HL-60/S4 treated with phorbol 12-myristate 13-acetate at 8.2 ng/mL for 4 days and 3 days (cell line): ENCODE measurements around the gene CDR2.
"Not testable (repeated sequence)": the region's sequence is repeated elsewhere in the genome, so short reads cannot be mapped to it uniquely, and the experiment has no call there.

Experiments
- in situ Hi-C: fragments of 300-500 bp; cut with MboI; formaldehyde crosslinking; loops from 2 replicates; pipeline ENCODE4 v1.15.0; 2022; ENCODE audit warnings: low sequenced_read_pairs

CDR2 gene

GRCh38 chr16:22311520-22311919 lies 62.9 kb downstream of the CDR2 start:
- in situ Hi-C loops, result no loop called here

- in situ Hi-C loops, result no loop called here
Observed at GRCh38 chr16:22308824-22309520, 65.4 kb downstream of the CDR2 start.

DNA sequence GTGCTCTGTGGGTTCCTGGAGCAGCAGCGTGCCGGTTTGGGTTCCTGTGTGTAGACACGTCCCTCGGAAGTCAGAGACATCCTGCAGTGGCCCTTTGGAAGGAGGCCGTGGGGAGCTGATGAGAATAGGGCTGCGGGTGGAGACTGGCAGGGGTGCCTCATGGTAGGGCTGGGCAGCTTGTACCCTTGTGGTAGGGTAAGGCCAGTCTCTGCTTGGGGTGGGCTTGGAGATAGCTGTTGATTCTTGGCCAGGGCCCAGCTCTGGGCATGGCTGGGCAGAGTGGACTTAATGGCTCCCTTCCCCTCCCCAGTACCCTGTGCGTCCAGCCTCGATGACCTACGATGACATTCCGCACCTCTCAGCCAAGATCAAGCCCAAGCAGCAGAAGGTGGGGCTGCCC lies 66.6 kb downstream of the CDR2 start:
- in situ Hi-C loops, result no loop called here

DNA sequence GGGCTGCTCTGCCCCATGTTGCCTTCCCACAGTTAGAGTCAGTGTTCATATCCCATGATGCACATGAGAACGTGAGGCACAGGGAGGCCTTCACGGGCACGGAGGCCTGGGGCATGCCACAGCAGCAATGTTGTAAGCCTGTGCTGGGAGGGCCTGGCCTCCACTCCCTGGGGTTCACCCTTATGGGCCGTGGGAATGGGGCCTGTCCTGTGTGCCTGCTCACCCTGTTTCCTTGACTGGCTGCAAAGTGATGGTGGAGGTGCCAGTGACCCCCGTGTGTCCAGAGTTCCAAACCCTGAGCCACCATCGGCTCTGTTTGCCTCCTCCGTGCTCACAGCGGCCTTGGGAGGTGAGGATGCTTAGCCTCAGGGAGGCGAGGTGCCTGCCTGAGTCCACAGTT lies 67.6 kb downstream of the CDR2 start:
- in situ Hi-C loops, result no loop called here

- in situ Hi-C loops, result no loop called here
Observed at GRCh38 chr16:22304411-22304810, 70.0 kb downstream of the CDR2 start.

GRCh38 chr16:22302776-22303363 lies 71.5 kb downstream of the CDR2 start:
- in situ Hi-C loops, result no loop called here

- in situ Hi-C loops, result not testable (repeated sequence)
Observed at GRCh38 chr16:22301423-22301822, 73.0 kb downstream of the CDR2 start.

- in situ Hi-C loops, result no loop called here
Observed at GRCh38 chr16:22300427-22301071, 73.9 kb downstream of the CDR2 start.

DNA sequence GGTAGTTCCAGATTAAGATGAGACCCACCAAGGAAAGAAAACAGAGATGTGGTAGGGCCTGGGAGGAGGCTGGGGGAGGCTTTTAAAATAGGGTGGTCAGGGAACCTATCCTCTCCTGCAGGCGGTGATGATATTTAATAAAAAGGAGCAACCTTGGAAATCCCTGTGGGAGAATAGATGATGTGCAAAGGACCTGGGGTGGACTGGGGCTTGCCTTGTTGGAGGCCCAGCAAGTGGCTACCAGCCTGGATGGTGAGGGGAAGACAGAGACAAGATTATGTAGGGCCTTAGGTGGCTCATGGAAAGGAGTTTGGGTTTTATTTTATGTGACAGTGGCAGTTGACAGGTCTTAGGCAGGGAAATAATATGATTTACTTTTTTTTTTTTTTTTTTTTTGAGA lies 75.4 kb downstream of the CDR2 start:
- in situ Hi-C loops, result loop anchor here (5.0 to 25.0 kb wide), 2 partner anchors 102 to 312 kb away; no protein-coding TSS in a partner anchor

GRCh38 chr16:22297871-22298733 lies 76.3 kb downstream of the CDR2 start:
- in situ Hi-C loops, result loop anchor here (5.0 to 25.0 kb wide), 2 partner anchors 101 to 311 kb away; no protein-coding TSS in a partner anchor

GRCh38 chr16:22297114-22297870 lies 77.1 kb downstream of the CDR2 start, which contains the start of gene POLR3E:
TSS of gene POLR3E (plus strand) at chr16:22297409. CDS start at chr16:22302969, 5,560 bp downstream.
- in situ Hi-C loops, result loop anchor here (5.0 to 25.0 kb wide), 2 partner anchors 100 to 310 kb away; no protein-coding TSS in a partner anchor

DNA sequence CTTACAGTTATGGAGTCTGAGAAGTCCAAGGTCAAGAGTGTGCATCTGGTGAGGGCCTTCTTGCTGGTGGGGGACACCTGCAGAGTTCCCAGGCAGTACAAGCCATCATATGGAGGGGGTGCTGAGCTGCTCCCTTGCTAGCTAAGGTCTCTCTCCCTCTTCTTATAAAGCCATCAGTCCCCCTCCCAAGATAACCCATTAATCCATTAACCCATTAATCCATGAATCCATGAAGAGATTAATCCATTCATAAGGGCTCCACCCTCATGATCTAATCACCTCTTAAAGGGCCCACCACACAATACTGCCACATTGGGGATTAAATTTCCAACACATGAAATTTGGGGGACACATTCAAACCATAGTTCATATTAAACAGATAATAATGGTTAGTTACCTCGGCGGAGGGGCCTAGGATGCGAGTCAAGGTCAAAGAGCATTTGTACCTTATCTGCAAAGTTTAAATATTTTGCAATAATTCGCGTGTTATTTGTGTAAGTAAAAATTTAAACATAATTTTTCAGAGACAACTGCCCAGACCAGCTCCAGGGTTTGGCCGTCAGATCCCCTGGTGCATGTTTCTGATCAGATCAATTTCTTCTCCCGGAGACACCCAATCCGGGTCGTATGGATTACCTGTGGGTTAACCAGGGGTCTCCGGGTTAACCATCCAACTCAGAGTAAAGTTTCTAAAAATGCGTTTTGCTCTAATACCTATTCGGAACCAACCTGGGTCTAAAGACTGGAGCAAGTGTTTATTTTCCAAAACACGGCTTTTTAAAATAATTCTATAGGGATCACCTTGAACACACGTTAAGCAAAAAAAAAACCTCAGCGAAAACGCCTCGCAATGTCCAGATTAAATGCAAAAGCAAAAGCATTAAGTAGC lies 78.0 kb downstream of the CDR2 start:
- in situ Hi-C loops, result loop anchor here (5.0 to 25.0 kb wide), 2 partner anchors 99 to 309 kb away; no protein-coding TSS in a partner anchor
